ENCODE data around the gene NVL. TPM values are rescaled to one million over a fixed set of nuclear protein-coding genes. Genes with fewer than 3 reads are reported as not detected.

Gene NVL
- total RNA-seq, 1 donor from 2014 or later: 46.7 TPM

DNA sequence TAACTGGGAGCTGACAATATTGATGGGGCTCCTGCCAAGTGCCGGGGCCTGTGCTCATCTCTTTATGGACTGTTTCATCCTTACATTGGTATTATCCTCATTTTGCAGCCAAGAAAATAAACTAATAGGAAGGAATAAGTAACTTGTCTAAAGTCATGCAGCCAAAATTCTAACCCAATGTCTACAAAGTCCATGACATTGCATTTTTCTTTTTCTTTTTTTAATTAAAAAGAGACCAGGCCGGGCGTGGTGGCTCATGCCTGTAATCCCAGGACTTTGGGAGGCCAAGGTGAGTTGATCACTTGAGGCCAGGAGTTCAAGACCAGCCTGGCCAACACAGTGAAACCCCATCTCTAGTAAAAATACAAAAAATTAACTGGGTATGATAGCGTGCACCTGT, 128.1 kb downstream of the NVL start:
- no peaks in the 10 kb centered on the region for H3K27me3 Mint-ChIP-seq
- DNase-seq (ENCODE audit: extremely low spot score, unreplicated experiment): no peak
- H3K9me3 Mint-ChIP-seq: no peaks in the 10 kb centered on the region
- H3K27ac Mint-ChIP-seq: peak overlapping the region; percentile 40
- no peak overlapping the region for H3K4me3 Mint-ChIP-seq
- no peak for TF ChIP-seq CTCF (conservative IDR thresholded peaks at IDR 0.05)
- peaks cover 39% of the 10 kb centered on the region for H3K4me1 Mint-ChIP-seq (ENCODE audit: unreplicated experiment)
- H3K36me3 Mint-ChIP-seq: no peaks in the 10 kb centered on the region

- Mint-ChIP-seq H3K4me3 (no peak overlapping the region), H3K4me1 (ENCODE audit: unreplicated experiment) (peaks cover 42% of the 10 kb centered on the region), H3K27ac (peak overlapping the region; percentile 40), H3K36me3 (no peaks in the 10 kb centered on the region), H3K27me3 (no peaks in the 10 kb centered on the region), H3K9me3 (no peaks in the 10 kb centered on the region)
- no peak for DNase-seq (ENCODE audit: extremely low spot score, unreplicated experiment)
- no peak for TF ChIP-seq CTCF (conservative IDR thresholded peaks at IDR 0.05)
Observed at GRCh38 chr1:224201383-224201782, 128.6 kb downstream of the NVL start.

DNA sequence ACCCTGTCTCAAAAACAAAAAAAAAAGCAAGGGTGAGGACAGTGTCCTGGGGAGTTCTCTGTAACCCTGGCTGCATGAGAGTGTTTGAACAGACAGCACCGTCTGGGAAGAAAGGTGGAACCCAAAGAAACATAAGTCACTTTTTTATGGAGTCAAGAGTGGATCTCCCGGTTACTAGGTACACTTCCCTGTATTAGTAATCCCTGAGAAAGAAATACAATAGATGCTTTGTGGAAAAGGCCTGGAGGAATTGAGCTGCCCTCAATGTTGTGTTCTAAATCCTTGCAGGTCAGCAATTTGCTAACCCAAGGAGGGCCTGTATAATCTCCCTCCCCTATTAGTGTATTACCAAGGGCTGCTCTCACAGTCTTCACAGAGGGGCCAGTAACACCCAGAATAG, 130.3 kb downstream of the NVL start:
- TF ChIP-seq CTCF (conservative IDR thresholded peaks at IDR 0.05): no peak
- Mint-ChIP-seq H3K4me1 (ENCODE audit: unreplicated experiment) (peaks cover 37% of the 10 kb centered on the region), H3K4me3 (no peak overlapping the region), H3K27me3 (no peaks in the 10 kb centered on the region), H3K27ac (no peak overlapping the region), H3K9me3 (no peaks in the 10 kb centered on the region), H3K36me3 (peaks cover 4% of the 10 kb centered on the region)
- no peak for DNase-seq (ENCODE audit: extremely low spot score, unreplicated experiment)

GRCh38 chr1:224198572-224198971, 131.4 kb downstream of the NVL start:
- Mint-ChIP-seq H3K36me3 (peaks cover 8% of the 10 kb centered on the region), H3K4me3 (no peak overlapping the region), H3K27me3 (no peaks in the 10 kb centered on the region), H3K4me1 (ENCODE audit: unreplicated experiment) (peaks cover 32% of the 10 kb centered on the region), H3K27ac (no peak overlapping the region), H3K9me3 (no peaks in the 10 kb centered on the region)
- TF ChIP-seq CTCF (conservative IDR thresholded peaks at IDR 0.05): no peak
- DNase-seq (ENCODE audit: extremely low spot score, unreplicated experiment): no peak

DNA sequence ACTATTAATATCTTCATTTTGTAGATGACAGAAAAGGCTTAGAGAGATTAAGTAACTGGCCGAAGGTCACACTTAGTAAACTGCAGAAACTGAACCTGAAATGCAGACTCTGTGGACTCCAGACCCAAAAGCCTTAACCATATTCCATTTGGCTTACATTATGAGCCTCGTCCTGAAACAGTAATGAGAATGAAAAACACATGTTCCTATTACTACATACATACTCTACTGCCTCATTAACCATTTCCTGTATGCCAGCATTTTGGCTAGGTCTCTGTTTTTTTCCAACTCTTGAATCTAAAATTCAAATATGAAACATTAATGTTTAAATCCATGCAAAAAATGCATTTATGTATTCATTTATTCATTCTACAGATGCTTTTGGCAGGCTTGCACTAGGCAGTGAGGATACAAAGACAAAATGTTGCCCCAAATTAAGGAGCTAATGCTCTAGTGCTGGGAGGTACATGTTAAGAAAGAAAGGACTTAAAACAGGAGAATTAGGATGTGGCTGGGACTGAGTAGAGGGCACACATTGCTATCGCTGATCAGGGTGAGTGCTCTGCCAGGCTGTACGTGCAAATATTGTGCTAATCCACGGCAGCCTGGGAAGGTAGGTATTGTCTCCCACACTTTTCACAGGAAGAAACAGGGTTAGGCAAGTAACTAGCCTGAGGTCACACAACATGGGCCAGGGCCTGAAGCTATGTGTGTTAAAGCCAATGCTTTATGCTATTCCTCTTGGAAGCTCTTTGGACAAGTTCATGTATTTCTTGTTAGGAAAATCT, 133.0 kb downstream of the NVL start:
- no peak overlapping the region for H3K4me3 Mint-ChIP-seq
- no peaks in the 10 kb centered on the region for H3K9me3 Mint-ChIP-seq
- TF ChIP-seq CTCF (conservative IDR thresholded peaks at IDR 0.05): no peak
- H3K4me1 Mint-ChIP-seq (ENCODE audit: unreplicated experiment): peaks cover 26% of the 10 kb centered on the region
- peaks cover 16% of the 10 kb centered on the region for H3K36me3 Mint-ChIP-seq
- no peaks in the 10 kb centered on the region for H3K27me3 Mint-ChIP-seq
- no peak for DNase-seq (ENCODE audit: extremely low spot score, unreplicated experiment)
- H3K27ac Mint-ChIP-seq: no peak overlapping the region
